Activated CD8-positive, alpha-beta T cell treated with anti-CD3 and anti-CD28 coated beads for 36 hours (primary cell): ENCODE measurements around the gene POLD2. TPM values are rescaled to one million over a fixed set of nuclear protein-coding genes. Genes with fewer than 3 reads are reported as not detected.

ENCODE experiments used
- ATAC-seq: fragments of 200-7000 bp; cut with Tn5 transposase; one replicate; pipeline ENCODE4 v1.10.0; 2021; ENCODE audit warnings: mild to moderate bottlenecking, moderate library complexity
- CTCF ChIA-PET: fragments of 350-600 bp; sonication (Branson Sonifier 250); formaldehyde crosslinking; loops from one replicate; lab custom pipeline; 2021; ENCODE audit warnings: antibody characterized with exemption; lab: Charles Lee
- POLR2A ChIA-PET: fragments of 350-600 bp; sonication (Branson Sonifier 250); formaldehyde crosslinking; loops from one replicate; lab custom pipeline; 2021; ENCODE audit warnings: antibody characterized with exemption; lab: Charles Lee
- DNase-seq: peaks from one replicate; pipeline ENCODE4 v3.0.0-alpha.2; 2020
- H3K27ac Mint-ChIP-seq: one replicate; pipeline ENCODE4 v1.8.0; 2021; ENCODE audit warnings: mild to moderate bottlenecking, mixed read lengths
- H3K27me3 Mint-ChIP-seq: one replicate; pipeline ENCODE4 v1.8.0; 2021; ENCODE audit warnings: mixed read lengths
- H3K36me3 Mint-ChIP-seq: one replicate; pipeline ENCODE4 v1.8.0; 2021; ENCODE audit warnings: low read depth, mixed read lengths
- H3K4me1 Mint-ChIP-seq: one replicate; pipeline ENCODE4 v1.8.0; 2021; ENCODE audit warnings: low read depth, mixed read lengths
- H3K4me3 Mint-ChIP-seq: one replicate; pipeline ENCODE4 v1.8.0; 2021; ENCODE audit warnings: mild to moderate bottlenecking, moderate library complexity, mixed read lengths
- H3K9me3 Mint-ChIP-seq: one replicate; pipeline ENCODE4 v1.8.0; 2021; ENCODE audit warnings: mixed read lengths
- CTCF ChIP-seq: fragments of 200-600 bp; IDR thresholded peaks from one replicate; pipeline ENCODE4 v1.8.0; 2022; ENCODE audit warnings: antibody characterized with exemption, mild to moderate bottlenecking
- intact Hi-C: fragments of 100-400 bp; cut with micrococcal nuclease; formaldehyde crosslinking; loops from one replicate; pipeline ENCODE4 v1.10.0; 2022
- total RNA-seq, 2 experiments: library from RNA; stranded (reverse); gene quantifications; one replicate each; pipeline ENCODE4 v1.2.3, GENCODE V29; 2021

Gene POLD2
- total RNA-seq, 2 experiments from 2014 or later = 243 to 251 TPM

GRCh38 chr7:44141221-44141850 is 18.0 kb upstream of the POLD2 start, which contains the start of gene MYL7:
TSS of gene MYL7 (minus strand) at chr7:44141332. CDS start at chr7:44141305, 27 bp downstream.
- Mint-ChIP-seq H3K27ac (no peak within 1 kb of the TSS), H3K4me3 (no peak within 1 kb of the TSS), H3K9me3 (no peaks in the 10 kb centered on the region), H3K4me1 (peaks cover 7% of the 10 kb centered on the region), H3K27me3 (no peaks in the 10 kb centered on the region), H3K36me3 (no peaks in the 10 kb centered on the region)
- intact Hi-C loops = no loop called here
- no peak for ATAC-seq
- ChIA-PET POLR2A (no interaction called here), CTCF (no interaction called here)
- TF ChIP-seq CTCF = no peak
- DNase-seq = no peak

- TF ChIP-seq CTCF = no peak
- intact Hi-C loops = no loop called here
- Mint-ChIP-seq H3K36me3 (no peaks in the 10 kb centered on the region), H3K9me3 (no peaks in the 10 kb centered on the region), H3K4me3 (no peak overlapping the region), H3K27me3 (no peaks in the 10 kb centered on the region), H3K27ac (no peak overlapping the region), H3K4me1 (peaks cover 4% of the 10 kb centered on the region)
- DNase-seq (no peak), ATAC-seq (no peak)
- ChIA-PET CTCF (no interaction called here), POLR2A (no interaction called here)
Measured at GRCh38 chr7:44140341-44140740, 17.0 kb upstream of the POLD2 start.

- POLR2A ChIA-PET = no interaction called here
- no peak for ATAC-seq
- CTCF ChIA-PET = no interaction called here
- DNase-seq = no peak
- Mint-ChIP-seq H3K4me1 (no peaks in the 10 kb centered on the region), H3K9me3 (no peaks in the 10 kb centered on the region), H3K36me3 (no peaks in the 10 kb centered on the region), H3K27ac (no peak overlapping the region), H3K4me3 (no peak overlapping the region), H3K27me3 (no peaks in the 10 kb centered on the region)
- no peak for TF ChIP-seq CTCF
- intact Hi-C loops = no loop called here
Measured at GRCh38 chr7:44139311-44140010, 16.1 kb upstream of the POLD2 start.

GRCh38 chr7:44138698-44139097 is 15.3 kb upstream of the POLD2 start:
- Mint-ChIP-seq H3K27me3 (no peaks in the 10 kb centered on the region), H3K27ac (no peak overlapping the region), H3K4me3 (no peak overlapping the region), H3K9me3 (no peaks in the 10 kb centered on the region), H3K4me1 (no peaks in the 10 kb centered on the region), H3K36me3 (no peaks in the 10 kb centered on the region)
- POLR2A ChIA-PET = no interaction called here
- no peak for ATAC-seq
- TF ChIP-seq CTCF = no peak
- CTCF ChIA-PET = interaction anchor here (0.9 kb wide), 1 partner anchor 13 kb away, joined by 4 read pairs; no protein-coding TSS in a partner anchor
- intact Hi-C loops = no loop called here
- no peak for DNase-seq

- intact Hi-C loops = no loop called here
- H3K9me3 Mint-ChIP-seq = no peaks in the 10 kb centered on the region
- ChIA-PET CTCF (no interaction called here), POLR2A (no interaction called here)
- DNase-seq = no peak
- no peaks in the 10 kb centered on the region for H3K36me3 Mint-ChIP-seq
- ATAC-seq = no peak
- no peak overlapping the region for H3K4me3 Mint-ChIP-seq
- no peaks in the 10 kb centered on the region for H3K4me1 Mint-ChIP-seq
- no peak overlapping the region for H3K27ac Mint-ChIP-seq
- H3K27me3 Mint-ChIP-seq = no peaks in the 10 kb centered on the region
- no peak for TF ChIP-seq CTCF
Measured at GRCh38 chr7:44136731-44137130, 13.4 kb upstream of the POLD2 start.
